Esophagus muscularis mucosa (tissue), 3 donors: ENCODE results near the gene CD99.

Experiments used
- POLR2A ChIP-seq: fragments of 450-650 bp; IDR thresholded peaks from one replicate; pipeline ENCODE4 v1.6.1; 2017; ENCODE audit warnings: antibody characterized with exemption, moderate library complexity, mild to moderate bottlenecking, low read depth
- POLR2AphosphoS5 ChIP-seq, 2 donors: sonication (generic); formaldehyde crosslinking; IDR thresholded peaks; one replicate each; pipeline ENCODE4 v1.6.1; 2017; ENCODE audit warnings: antibody characterized with exemption in 2 of 2
- TF ChIP-seq, protein P1 (sequence below), 3 experiments: fragments of 200-600 bp in 2 of 3; fragments of 450-650 bp in 1 of 3; sonication (generic) in 2 of 3; IDR thresholded peaks; one replicate each; pipeline ENCODE4 v1.5.1; 2017 to 2019; ENCODE audit warnings: antibody characterized with exemption in 3 of 3, mild to moderate bottlenecking in 2 of 3, moderate library complexity in 1 of 3

DNA sequence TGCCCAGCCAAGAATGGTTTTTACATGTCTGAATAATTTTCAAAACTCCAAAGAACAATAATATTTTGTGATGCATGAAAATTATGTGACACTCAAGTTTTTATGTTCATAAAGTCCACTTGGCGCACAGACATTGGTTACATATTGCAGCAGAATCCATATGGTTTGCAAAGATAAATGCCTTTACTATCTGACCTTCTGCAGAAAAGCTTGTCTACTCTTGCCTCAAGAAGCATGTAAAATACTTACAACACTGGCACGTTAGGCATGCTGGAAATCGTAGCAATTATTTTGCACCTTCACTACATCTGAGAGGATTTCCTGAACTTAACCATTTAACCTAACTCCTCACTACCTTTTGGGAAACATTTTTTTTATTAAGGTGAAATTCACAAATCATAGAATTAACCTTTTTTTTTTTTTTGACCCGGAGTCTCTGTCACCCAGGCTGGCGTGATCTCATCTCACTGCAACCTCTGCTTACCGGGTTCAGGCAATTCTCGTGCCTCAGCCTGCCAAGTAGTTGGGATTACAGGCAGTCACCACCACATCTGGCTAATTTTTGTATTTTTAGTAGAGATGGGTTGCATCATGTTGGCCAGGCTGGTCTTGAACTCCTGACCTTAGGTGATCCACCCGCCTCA is 57.2 kb downstream of the CD99 start:
- TF ChIP-seq POLR2AphosphoS5 (IDR thresholded peaks at IDR 0.05) (no peak), POLR2A (no peak)
- TF ChIP-seq, protein P1, sequence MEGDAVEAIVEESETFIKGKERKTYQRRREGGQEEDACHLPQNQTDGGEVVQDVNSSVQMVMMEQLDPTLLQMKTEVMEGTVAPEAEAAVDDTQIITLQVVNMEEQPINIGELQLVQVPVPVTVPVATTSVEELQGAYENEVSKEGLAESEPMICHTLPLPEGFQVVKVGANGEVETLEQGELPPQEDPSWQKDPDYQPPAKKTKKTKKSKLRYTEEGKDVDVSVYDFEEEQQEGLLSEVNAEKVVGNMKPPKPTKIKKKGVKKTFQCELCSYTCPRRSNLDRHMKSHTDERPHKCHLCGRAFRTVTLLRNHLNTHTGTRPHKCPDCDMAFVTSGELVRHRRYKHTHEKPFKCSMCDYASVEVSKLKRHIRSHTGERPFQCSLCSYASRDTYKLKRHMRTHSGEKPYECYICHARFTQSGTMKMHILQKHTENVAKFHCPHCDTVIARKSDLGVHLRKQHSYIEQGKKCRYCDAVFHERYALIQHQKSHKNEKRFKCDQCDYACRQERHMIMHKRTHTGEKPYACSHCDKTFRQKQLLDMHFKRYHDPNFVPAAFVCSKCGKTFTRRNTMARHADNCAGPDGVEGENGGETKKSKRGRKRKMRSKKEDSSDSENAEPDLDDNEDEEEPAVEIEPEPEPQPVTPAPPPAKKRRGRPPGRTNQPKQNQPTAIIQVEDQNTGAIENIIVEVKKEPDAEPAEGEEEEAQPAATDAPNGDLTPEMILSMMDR (IDR thresholded peaks at IDR 0.05) = no peak
